Lower leg skin (tissue), 4 donors: Measurements from ENCODE around the gene SH2D4B. TPM values are rescaled to one million over a fixed set of nuclear protein-coding genes. Genes with fewer than 3 reads are reported as not detected.

Source experiments
- DNase-seq, 2 donors: peaks; one replicate each; pipeline ENCODE4 v3.0.0-alpha.2; 2019; ENCODE audit warnings: low spot score in 2 of 2
- H3K4me3 ChIP-seq: fragments of 200-600 bp; sonication (generic); 2 replicates; pipeline ENCODE4 v1.5.1; 2017; ENCODE audit warnings: mild to moderate bottlenecking, low read depth; ENCODE audit not compliant: poor library complexity, severe bottlenecking
- CTCF ChIP-seq, 3 donors: fragments of 450-650 bp; IDR thresholded peaks; one replicate each; pipeline ENCODE4 v1.5.1; 2016; ENCODE audit warnings: antibody characterized with exemption in 3 of 3, mild to moderate bottlenecking in 3 of 3, moderate library complexity in 2 of 3
- POLR2A ChIP-seq, 2 donors: fragments of 450-650 bp; IDR thresholded peaks; one replicate each; pipeline ENCODE4 v1.6.1; 2016 to 2017; ENCODE audit warnings: antibody characterized with exemption in 2 of 2, mild to moderate bottlenecking in 1 of 2, moderate library complexity in 1 of 2
- WGBS, 2 donors: methylation state at CpG; one replicate each; pipeline ENCODE4 v1.1.5; 2018; 5-methylcytosine and 5-hydroxymethylcytosine counted together
- intact Hi-C: fragments of 100-400 bp; cut with DNase I; formaldehyde crosslinking; loops from one replicate; pipeline ENCODE4 v1.15.0; 2023; ENCODE audit warnings: low total_unique reads
- total RNA-seq, 4 donors: library from RNA; depleted of rRNA; stranded (reverse); fragments of >200 nt; gene quantifications; one replicate each; pipeline ENCODE4 v1.1.0, GENCODE V29; 2016

SH2D4B gene
- total RNA-seq, 4 donors from 2014 or later, result 0.13 TPM; not detected in 3

- peak in 1 of 2 donors; percentile 78 for DNase-seq
- intact Hi-C loops, result no loop called here
- no peak overlapping the region for H3K4me3 ChIP-seq
- TF ChIP-seq POLR2A (IDR thresholded peaks at IDR 0.05), result no peak
- no peak for TF ChIP-seq CTCF (IDR thresholded peaks at IDR 0.05)
- WGBS, 2 donors, result 89 to 93% methylated on average over 5 of the region's 5 CpGs
Measured at GRCh38 chr10:80553436-80553835, 15.7 kb downstream of the SH2D4B start.

- intact Hi-C loops, result no loop called here
- peak in 1 of 2 donors; percentile 46 for DNase-seq
- WGBS, 2 donors, result 73 to 89% methylated on average over 5 of the region's 5 CpGs
- no peak overlapping the region for H3K4me3 ChIP-seq
- TF ChIP-seq CTCF (IDR thresholded peaks at IDR 0.05) (no peak), POLR2A (IDR thresholded peaks at IDR 0.05) (no peak)
Measured at GRCh38 chr10:80554050-80554449, 16.3 kb downstream of the SH2D4B start.

GRCh38 chr10:80555415-80555814 is 17.7 kb downstream of the SH2D4B start:
- WGBS, 2 donors, result 64 to 70% methylated on average over 5 of the region's 5 CpGs
- intact Hi-C loops, result no loop called here
- peak in 1 of 2 donors; percentile 32 for DNase-seq
- H3K4me3 ChIP-seq, result no peak overlapping the region
- TF ChIP-seq POLR2A (IDR thresholded peaks at IDR 0.05), result no peak
- TF ChIP-seq CTCF (IDR thresholded peaks at IDR 0.05), result no peak

GRCh38 chr10:80561950-80562349 is 24.2 kb downstream of the SH2D4B start:
- H3K4me3 ChIP-seq, result no peak overlapping the region
- DNase-seq, result peak in 1 of 2 donors; percentile 1
- intact Hi-C loops, result no loop called here
- no peak for TF ChIP-seq CTCF (IDR thresholded peaks at IDR 0.05)
- TF ChIP-seq POLR2A (IDR thresholded peaks at IDR 0.05), result no peak

- TF ChIP-seq CTCF (IDR thresholded peaks at IDR 0.05) (no peak), POLR2A (IDR thresholded peaks at IDR 0.05) (no peak)
- 90 to 92% methylated on average over 2 of the region's 2 CpGs for WGBS, 2 donors
- no peak overlapping the region for H3K4me3 ChIP-seq
- DNase-seq, result peak in 1 of 2 donors; percentile 25
- intact Hi-C loops, result no loop called here
Measured at GRCh38 chr10:80567292-80567691, 29.6 kb downstream of the SH2D4B start.

GRCh38 chr10:80569131-80569895 is 31.6 kb downstream of the SH2D4B start:
- no peak overlapping the region for H3K4me3 ChIP-seq
- TF ChIP-seq POLR2A (IDR thresholded peaks at IDR 0.05) (no peak), CTCF (IDR thresholded peaks at IDR 0.05) (no peak)
- DNase-seq, result peak in 1 of 2 donors; percentile 57
- 89 to 90% methylated on average over 15 of the region's 15 CpGs for WGBS, 2 donors
- intact Hi-C loops, result no loop called here
